ENCODE data around the gene JADE1. TPM values are rescaled to one million over a fixed set of nuclear protein-coding genes. Genes with fewer than 3 reads are reported as not detected.

JADE1 gene
- total RNA-seq, 4 donors from 2014 or later, result 18.7 to 50.2 (median 35.7) TPM

- H3K4me1 ChIP-seq, result peaks cover 0 to 3% of the 10 kb centered on the region in 2 donors
Measured at GRCh38 chr4:128861856-128862518, 52.5 kb downstream of the JADE1 start.

GRCh38 chr4:128862608-128863311 lies 53.3 kb downstream of the JADE1 start:
- TF ChIP-seq CTCF (IDR thresholded peaks at IDR 0.05) (no peak), POLR2A (IDR thresholded peaks at IDR 0.05) (no peak)
- Histone ChIP-seq H3K9me3 (no peaks in the 10 kb centered on the region), H3K27me3 (no peaks in the 10 kb centered on the region), H3K4me3 (no peak overlapping the region), H3K4me1 (peaks cover 0 to 3% of the 10 kb centered on the region in 2 donors), H3K36me3 (no peaks in the 10 kb centered on the region), H3K27ac (peak overlapping the region in 1 of 2 donors; percentile 17)
- DNase-seq, result no peak
- intact Hi-C loops (cut with DNase I; ENCODE audit: low total_unique reads), result loop anchor here (5.0 to 10.0 kb wide), 2 partner anchors 405 to 668 kb away; no protein-coding TSS in a partner anchor

More at GRCh38 chr4:128861856-128862518, 52.5 kb downstream of the JADE1 start:
- Histone ChIP-seq H3K9me3 (no peaks in the 10 kb centered on the region), H3K36me3 (no peaks in the 10 kb centered on the region), H3K27ac (no peak overlapping the region), H3K27me3 (no peaks in the 10 kb centered on the region), H3K4me3 (no peak overlapping the region)
- DNase-seq, result no peak
- intact Hi-C loops (cut with DNase I; ENCODE audit: low total_unique reads), result loop anchor here (5.0 to 10.0 kb wide), 2 partner anchors 405 to 667 kb away; no protein-coding TSS in a partner anchor
- TF ChIP-seq CTCF (IDR thresholded peaks at IDR 0.05) (no peak), POLR2A (IDR thresholded peaks at IDR 0.05) (no peak)

GRCh38 chr4:128863312-128864075 lies 54.0 kb downstream of the JADE1 start:
- H3K27me3 ChIP-seq, result no peaks in the 10 kb centered on the region
- no peak overlapping the region for H3K4me3 ChIP-seq
- no peaks in the 10 kb centered on the region for H3K36me3 ChIP-seq
- intact Hi-C loops (cut with DNase I; ENCODE audit: low total_unique reads), result loop anchor here (5.0 to 10.0 kb wide), 2 partner anchors 406 to 669 kb away; no protein-coding TSS in a partner anchor
- DNase-seq, result peak; percentile 82
- peak overlapping the region in 1 of 2 donors; percentile 17 for H3K27ac ChIP-seq
- peaks cover 0 to 3% of the 10 kb centered on the region in 2 donors for H3K4me1 ChIP-seq
- no peak for TF ChIP-seq POLR2A (IDR thresholded peaks at IDR 0.05)
- peak; percentile 72 to 91 (median 83) for TF ChIP-seq CTCF (IDR thresholded peaks at IDR 0.05)
- no peaks in the 10 kb centered on the region for H3K9me3 ChIP-seq

GRCh38 chr4:128865132-128865531 lies 55.6 kb downstream of the JADE1 start:
- TF ChIP-seq POLR2A (IDR thresholded peaks at IDR 0.05) (no peak), CTCF (IDR thresholded peaks at IDR 0.05) (no peak)
- no peak for DNase-seq
- H3K27me3 ChIP-seq, result no peaks in the 10 kb centered on the region
- H3K36me3 ChIP-seq, result no peaks in the 10 kb centered on the region
- H3K4me1 ChIP-seq, result no peaks in the 10 kb centered on the region
- intact Hi-C loops (cut with DNase I; ENCODE audit: low total_unique reads), result loop anchor here (10.0 kb wide), 1 partner anchor 670 kb away; no protein-coding TSS in a partner anchor
- H3K27ac ChIP-seq, result no peak overlapping the region
- no peaks in the 10 kb centered on the region for H3K9me3 ChIP-seq
- no peak overlapping the region for H3K4me3 ChIP-seq
